GM06990 (cell line): ENCODE results near the gene RGS2.

Source experiments
- DNase-seq: peaks from one replicate; pipeline ENCODE4 v3.0.0-alpha.2; 2011; ENCODE audit not compliant: insufficient read length; ENCODE audit errors: extremely low read depth
- H3K27me3 ChIP-seq: replicated peaks from 2 replicates; pipeline ENCODE4 v1.6.0; 2011; ENCODE audit warnings: low read length; ENCODE audit not compliant: control insufficient read depth, insufficient read depth
- H3K36me3 ChIP-seq: 2 replicates; pipeline ENCODE4 v1.5.1; 2011; ENCODE audit warnings: low read length; ENCODE audit not compliant: control insufficient read depth, insufficient read depth
- H3K4me3 ChIP-seq: replicated peaks from 2 replicates; pipeline ENCODE4 v1.5.1; 2011; ENCODE audit warnings: low read depth, mild to moderate bottlenecking, control low read depth, low read length
- CTCF ChIP-seq: IDR thresholded peaks from 2 replicates; pipeline ENCODE4 v1.5.1; 2011; ENCODE audit warnings: low read length, control low read depth, mild to moderate bottlenecking, inconsistent platforms; ENCODE audit not compliant: insufficient read depth, poor library complexity, severe bottlenecking

The RGS2 gene

GRCh38 chr1:192775631-192776030 is 33.2 kb upstream of the RGS2 start:
- TF ChIP-seq CTCF = no peak
- no peaks in the 10 kb centered on the region for H3K27me3 ChIP-seq
- DNase-seq = no peak
- H3K36me3 ChIP-seq = no peaks in the 10 kb centered on the region
- no peak overlapping the region for H3K4me3 ChIP-seq

GRCh38 chr1:192776206-192776605 is 32.6 kb upstream of the RGS2 start:
- Histone ChIP-seq H3K36me3 (no peaks in the 10 kb centered on the region), H3K27me3 (no peaks in the 10 kb centered on the region), H3K4me3 (no peak overlapping the region)
- no peak for DNase-seq
- no peak for TF ChIP-seq CTCF

- no peaks in the 10 kb centered on the region for H3K36me3 ChIP-seq
- no peak for DNase-seq
- TF ChIP-seq CTCF = no peak
- H3K27me3 ChIP-seq = no peaks in the 10 kb centered on the region
- no peak overlapping the region for H3K4me3 ChIP-seq
These were observed 31.8 kb upstream of the RGS2 start for GRCh38 chr1:192776998-192777397.

- TF ChIP-seq CTCF = no peak
- no peak for DNase-seq
- Histone ChIP-seq H3K36me3 (no peaks in the 10 kb centered on the region), H3K27me3 (no peaks in the 10 kb centered on the region), H3K4me3 (no peak overlapping the region)
These were observed 25.0 kb upstream of the RGS2 start for GRCh38 chr1:192783791-192784190.

- Histone ChIP-seq H3K4me3 (no peak overlapping the region), H3K36me3 (no peaks in the 10 kb centered on the region), H3K27me3 (no peaks in the 10 kb centered on the region)
- TF ChIP-seq CTCF = no peak
- no peak for DNase-seq
These were observed 24.4 kb upstream of the RGS2 start for GRCh38 chr1:192784397-192784796.

- no peak for TF ChIP-seq CTCF
- Histone ChIP-seq H3K27me3 (no peaks in the 10 kb centered on the region), H3K36me3 (no peaks in the 10 kb centered on the region), H3K4me3 (no peak overlapping the region)
- no peak for DNase-seq
These were observed 22.3 kb upstream of the RGS2 start for GRCh38 chr1:192786576-192786975.
